HEK293 (cell line): ENCODE data around the gene FHIT.

Experiments used
- CTCF ChIA-PET: fragments of 350-600 bp; formaldehyde crosslinking; extraction: SDS; loops from one replicate; lab custom pipeline; 2021; ENCODE audit warnings: antibody characterized with exemption; lab: Yijun Ruan, JAX
- POLR2A ChIA-PET: fragments of 300-600 bp; formaldehyde crosslinking; extraction: SDS; loops from one replicate; lab custom pipeline; 2020; ENCODE audit warnings: antibody characterized with exemption, inconsistent platforms; lab: Yijun Ruan, JAX
- H3K27ac ChIP-seq: fragments of 200-500 bp; sonication (Bioruptor generic); 2 replicates; pipeline ENCODE4 v1.5.1; 2014; ENCODE audit warnings: low read depth, low read length, control low read depth, inconsistent platforms; ENCODE audit errors: extremely low read depth
- H3K36me3 ChIP-seq, 2 experiments: fragments of 200-500 bp in 1 of 2; sonication (Bioruptor generic) in 1 of 2; 1 replicate in 1 of 2; 2 replicates in 1 of 2; pipeline ENCODE4 v1.5.1; 2014 to 2017; ENCODE audit warnings: inconsistent platforms in 2 of 2, low read length in 2 of 2; ENCODE audit not compliant: control insufficient read depth in 2 of 2, insufficient read depth in 1 of 2
- H3K4me1 ChIP-seq: fragments of 200-500 bp; sonication (Bioruptor generic); 2 replicates; pipeline ENCODE4 v1.5.1; 2014; ENCODE audit warnings: mild to moderate bottlenecking, low read length, inconsistent platforms; ENCODE audit not compliant: control insufficient read depth, insufficient read depth
- H3K4me3 ChIP-seq: 2 replicates; pipeline ENCODE4 v1.5.1; 2011; ENCODE audit warnings: low read depth, mild to moderate bottlenecking, control low read depth, low read length, moderate library complexity
- H3K9me3 ChIP-seq: fragments of 200-500 bp; sonication (Bioruptor generic); 2 replicates; pipeline ENCODE4 v1.5.1; 2014; ENCODE audit warnings: low read depth, low read length, inconsistent platforms; ENCODE audit not compliant: control insufficient read depth, insufficient read depth
- GLI2 ChIP-seq: fragments of 450-650 bp; formaldehyde crosslinking; IDR thresholded peaks from 2 replicates; pipeline ENCODE4; 2017; ENCODE audit warnings: missing biosample characterization, missing genetic modification characterization, low read depth, borderline replicate concordance
- HOXC10 ChIP-seq: sonication (generic); formaldehyde crosslinking; IDR thresholded peaks from 2 replicates; pipeline ENCODE4 v1.8.1; 2023; ENCODE audit warnings: mild to moderate bottlenecking, missing genetic modification reagents
- MEIS1 ChIP-seq: sonication (generic); formaldehyde crosslinking; IDR thresholded peaks from 2 replicates; pipeline ENCODE4 v1.8.1; 2022; ENCODE audit warnings: missing genetic modification reagents, mild to moderate bottlenecking, borderline replicate concordance
- PATZ1 ChIP-seq: fragments of 450-650 bp; formaldehyde crosslinking; IDR thresholded peaks from 2 replicates; pipeline ENCODE4 v1.5.1; 2016; ENCODE audit warnings: missing biosample characterization, missing genetic modification characterization
- PRDM1 ChIP-seq: fragments of 450-650 bp; formaldehyde crosslinking; IDR thresholded peaks from 2 replicates; pipeline ENCODE4; 2016; ENCODE audit warnings: missing biosample characterization, missing genetic modification characterization
- ZFP3 ChIP-seq: fragments of 450-650 bp; formaldehyde crosslinking; IDR thresholded peaks from 2 replicates; pipeline ENCODE4 v1.5.1; 2016; ENCODE audit warnings: low read depth, missing biosample characterization, missing genetic modification characterization
- ZFP69B ChIP-seq: fragments of 450-650 bp; formaldehyde crosslinking; IDR thresholded peaks from 2 replicates; pipeline ENCODE4 v1.5.1; 2016; ENCODE audit warnings: missing biosample characterization, missing genetic modification characterization
- ZNF184 ChIP-seq: fragments of 450-650 bp; IDR thresholded peaks from 2 replicates; pipeline ENCODE4 v1.5.1; 2018; ENCODE audit warnings: missing biosample characterization, mild to moderate bottlenecking, missing genetic modification characterization
- ZNF214 ChIP-seq: fragments of 450-650 bp; formaldehyde crosslinking; IDR thresholded peaks from 2 replicates; pipeline ENCODE4 v1.5.1; 2017; ENCODE audit warnings: missing biosample characterization, mild to moderate bottlenecking, missing genetic modification characterization, borderline replicate concordance
- ZNF221 ChIP-seq: fragments of 450-650 bp; formaldehyde crosslinking; IDR thresholded peaks from 2 replicates; pipeline ENCODE4 v1.5.1; 2017; ENCODE audit warnings: missing biosample characterization, missing genetic modification characterization, borderline replicate concordance
- ZNF223 ChIP-seq: fragments of 450-650 bp; formaldehyde crosslinking; IDR thresholded peaks from 2 replicates; pipeline ENCODE4 v1.5.1; 2016; ENCODE audit warnings: missing biosample characterization, missing genetic modification characterization
- ZNF23 ChIP-seq: fragments of 450-650 bp; formaldehyde crosslinking; IDR thresholded peaks from 2 replicates; pipeline ENCODE4 v1.5.1; 2016; ENCODE audit warnings: missing biosample characterization, missing genetic modification characterization, borderline replicate concordance
- ZNF26 ChIP-seq: fragments of 450-650 bp; formaldehyde crosslinking; IDR thresholded peaks from 2 replicates; pipeline ENCODE4 v1.5.1; 2016; ENCODE audit warnings: missing biosample characterization, missing genetic modification characterization
- ZNF302 ChIP-seq: fragments of 450-650 bp; formaldehyde crosslinking; IDR thresholded peaks from 2 replicates; pipeline ENCODE4 v1.5.1; 2016; ENCODE audit warnings: missing biosample characterization, missing genetic modification characterization, low read depth
- ZNF335 ChIP-seq: fragments of 450-650 bp; formaldehyde crosslinking; conservative IDR thresholded peaks from 2 replicates; pipeline ENCODE4 v1.5.1; 2016; ENCODE audit warnings: missing biosample characterization, missing genetic modification characterization
- ZNF350 ChIP-seq: fragments of 450-650 bp; formaldehyde crosslinking; IDR thresholded peaks from 2 replicates; pipeline ENCODE4 v1.5.0; 2017; ENCODE audit warnings: missing biosample characterization, mild to moderate bottlenecking, missing genetic modification characterization
- ZNF394 ChIP-seq: fragments of 450-650 bp; formaldehyde crosslinking; IDR thresholded peaks from 2 replicates; pipeline ENCODE4 v1.5.1; 2016; ENCODE audit warnings: missing biosample characterization, missing genetic modification characterization, mild to moderate bottlenecking, moderate library complexity, borderline replicate concordance
- ZNF433 ChIP-seq: fragments of 450-650 bp; formaldehyde crosslinking; IDR thresholded peaks from 2 replicates; pipeline ENCODE4 v1.5.1; 2016; ENCODE audit warnings: missing biosample characterization, missing genetic modification characterization, low read depth
- ZNF530 ChIP-seq: fragments of 450-650 bp; formaldehyde crosslinking; IDR thresholded peaks from 2 replicates; pipeline ENCODE4 v1.5.1; 2016; ENCODE audit warnings: low read depth, missing biosample characterization, missing genetic modification characterization
- ZNF560 ChIP-seq: fragments of 450-650 bp; formaldehyde crosslinking; IDR thresholded peaks from 2 replicates; pipeline ENCODE4 v1.5.1; 2017; ENCODE audit warnings: missing biosample characterization, missing genetic modification characterization, borderline replicate concordance
- ZNF580 ChIP-seq: fragments of 450-650 bp; formaldehyde crosslinking; IDR thresholded peaks from 2 replicates; pipeline ENCODE4 v1.5.1; 2016; ENCODE audit warnings: missing biosample characterization, missing genetic modification characterization
- ZNF623 ChIP-seq: fragments of 450-650 bp; formaldehyde crosslinking; IDR thresholded peaks from 2 replicates; pipeline ENCODE4 v1.5.1; 2016; ENCODE audit warnings: missing biosample characterization, missing genetic modification characterization
- ZNF664 ChIP-seq: fragments of 450-650 bp; formaldehyde crosslinking; IDR thresholded peaks from 2 replicates; pipeline ENCODE4 v1.5.1; 2016; ENCODE audit warnings: missing biosample characterization, missing genetic modification characterization
- ZNF701 ChIP-seq: fragments of 450-650 bp; formaldehyde crosslinking; IDR thresholded peaks from 2 replicates; pipeline ENCODE4 v1.5.1; 2016; ENCODE audit warnings: missing biosample characterization, missing genetic modification characterization
- ZNF777 ChIP-seq: fragments of 450-650 bp; formaldehyde crosslinking; IDR thresholded peaks from 2 replicates; pipeline ENCODE4 v1.5.1; 2017; ENCODE audit warnings: missing biosample characterization, missing genetic modification characterization, borderline replicate concordance
- ZNF791 ChIP-seq: fragments of 450-650 bp; formaldehyde crosslinking; IDR thresholded peaks from 2 replicates; pipeline ENCODE4 v1.5.1; 2016; ENCODE audit warnings: missing biosample characterization, missing genetic modification characterization
- ZSCAN16 ChIP-seq: fragments of 450-650 bp; formaldehyde crosslinking; IDR thresholded peaks from 2 replicates; pipeline ENCODE4 v1.5.1; 2016; ENCODE audit warnings: missing biosample characterization, missing genetic modification characterization

Gene FHIT

GRCh38 chr3:60636846-60637245 lies 614.4 kb downstream of the FHIT start:
- CTCF ChIA-PET = interaction anchor here (1.4 kb wide), 1 partner anchor 106 kb away, joined by 3 read pairs; no protein-coding TSS in a partner anchor
- Histone ChIP-seq H3K36me3 (no peaks in the 10 kb centered on the region), H3K4me1 (no peaks in the 10 kb centered on the region), H3K27ac (no peak overlapping the region), H3K9me3 (no peaks in the 10 kb centered on the region), H3K4me3 (no peak overlapping the region)
- no peak for TF ChIP-seq ZNF623 (tag by site-specific recombination)
- TF ChIP-seq ZNF433 (tag by site-specific recombination) = no peak
- TF ChIP-seq ZNF530 (tag by site-specific recombination) = no peak
- no peak for TF ChIP-seq ZNF664 (tag by site-specific recombination)
- TF ChIP-seq PATZ1 (tag by site-specific recombination) = no peak
- TF ChIP-seq MEIS1 (CRISPR knock-in tag) = no peak
- TF ChIP-seq ZNF701 (tag by site-specific recombination) = no peak
- TF ChIP-seq ZNF350 (tag by site-specific recombination) = no peak
- POLR2A ChIA-PET = no interaction called here

GRCh38 chr3:60633644-60634043 lies 617.6 kb downstream of the FHIT start:
- ChIA-PET POLR2A (no interaction called here), CTCF (no interaction called here)
- H3K4me1 ChIP-seq = no peaks in the 10 kb centered on the region
- H3K4me3 ChIP-seq = no peak overlapping the region
- no peaks in the 10 kb centered on the region for H3K36me3 ChIP-seq
- H3K9me3 ChIP-seq = no peaks in the 10 kb centered on the region
- TF ChIP-seq ZNF214 (tag by site-specific recombination) (no peak), ZNF302 (tag by site-specific recombination) (no peak), ZNF394 (no peak), ZNF560 (no peak), ZNF221 (no peak), PRDM1 (tag by site-specific recombination) (no peak), ZNF23 (tag by site-specific recombination) (no peak), ZFP3 (tag by site-specific recombination) (no peak), ZNF335 (tag by site-specific recombination) (no peak), ZNF623 (tag by site-specific recombination) (no peak), ZNF791 (tag by site-specific recombination) (no peak), ZNF26 (tag by site-specific recombination) (no peak), GLI2 (tag by site-specific recombination) (no peak), ZSCAN16 (tag by site-specific recombination) (no peak), ZNF580 (tag by site-specific recombination) (no peak), ZNF184 (tag by site-specific recombination) (no peak), ZFP69B (tag by site-specific recombination) (no peak), ZNF223 (tag by site-specific recombination) (no peak), HOXC10 (no peak), ZNF777 (tag by site-specific recombination) (no peak)
- no peak overlapping the region for H3K27ac ChIP-seq
